ENCODE results near the gene CD37.

Gene CD37

GRCh38 chr19:49383599-49383998, 48.4 kb downstream of the CD37 start:
- DNase-seq: no peak

GRCh38 chr19:49387936-49388372, 52.7 kb downstream of the CD37 start, which contains the start of gene KASH5:
Gene KASH5 (plus strand): TSS chr19:49388249. CDS start chr19:49390884, 2,635 bp downstream.
- DNase-seq: no peak

DNA sequence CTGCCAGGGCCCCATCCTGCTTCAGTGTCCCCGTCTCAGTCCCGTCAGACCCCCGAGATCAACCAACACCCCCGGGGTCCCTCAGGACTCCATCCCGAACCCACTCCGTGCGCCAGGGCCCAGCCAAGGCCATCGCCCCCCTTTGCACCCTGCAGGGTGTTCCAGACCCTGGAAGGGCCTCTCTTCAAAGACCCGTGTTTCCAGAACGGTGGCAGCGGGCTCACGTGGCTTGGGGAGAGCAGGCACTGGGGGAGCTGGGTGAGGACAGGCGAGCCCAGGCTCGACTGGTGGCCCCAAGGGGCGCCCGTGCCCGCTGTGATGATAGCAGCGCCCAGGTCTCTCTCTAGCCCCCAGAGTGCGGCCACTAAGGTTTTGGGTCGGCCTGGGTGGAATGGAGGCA, 54.2 kb downstream of the CD37 start:
- no peak for DNase-seq
